NCI-H526 treated with DMSO at 0.1 percent for 48 hours (cell line): ENCODE results near the gene GLB1L.
"Not testable (repeated sequence)": the region's sequence is repeated elsewhere in the genome, so short reads cannot be mapped to it uniquely, and the experiment has no call there.

Experiments
- DNase-seq: peaks from one replicate; lab custom pipeline; 2025; lab: John Stamatoyannopoulos, UW

The GLB1L gene

DNA sequence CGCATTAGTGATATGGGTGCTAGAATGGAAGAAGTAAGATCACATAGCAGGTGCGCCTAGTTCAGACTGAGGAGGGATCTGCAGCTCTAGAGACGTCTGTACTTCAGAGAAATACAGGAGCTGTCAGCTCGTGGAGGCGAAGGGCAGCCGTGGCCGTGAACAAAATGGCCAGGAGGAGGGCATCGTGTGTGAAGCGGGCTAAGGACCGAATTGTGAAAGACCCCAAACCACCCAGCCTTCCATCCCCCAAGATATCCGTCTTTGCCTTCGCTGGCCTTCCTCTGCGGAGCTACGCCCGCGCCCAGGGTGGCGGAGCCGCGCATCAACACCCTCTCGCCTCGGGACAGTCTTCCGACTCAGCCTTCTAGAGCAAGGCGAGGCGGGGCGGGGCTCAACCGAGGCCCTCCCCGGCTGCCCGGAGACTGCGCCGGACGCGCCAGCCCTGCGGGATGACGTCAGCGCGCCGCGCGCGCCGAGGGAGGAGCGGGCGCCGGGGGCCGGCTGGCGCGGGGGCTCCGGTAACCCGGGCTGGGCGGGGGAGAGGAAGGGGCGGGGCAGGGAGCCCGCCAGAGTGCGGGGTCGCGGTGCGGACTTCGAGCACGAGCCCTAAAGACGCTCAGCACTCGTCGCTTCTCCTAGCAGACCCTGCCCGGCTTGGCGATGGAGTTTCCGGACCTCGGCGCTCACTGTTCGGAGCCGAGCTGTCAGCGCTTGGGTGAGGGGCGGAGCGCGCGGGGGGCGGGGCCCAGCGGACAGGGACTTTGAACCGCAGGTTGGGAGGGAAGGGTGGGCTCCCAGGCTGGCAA is 38.7 kb downstream of the GLB1L start, which contains the start of gene ZFAND2B:
Gene ZFAND2B (plus strand): TSS at position 455 of the 806 bp plus-strand sequence. CDS start 206 bp downstream, at position 661.
- peak; percentile 82 for DNase-seq

DNA sequence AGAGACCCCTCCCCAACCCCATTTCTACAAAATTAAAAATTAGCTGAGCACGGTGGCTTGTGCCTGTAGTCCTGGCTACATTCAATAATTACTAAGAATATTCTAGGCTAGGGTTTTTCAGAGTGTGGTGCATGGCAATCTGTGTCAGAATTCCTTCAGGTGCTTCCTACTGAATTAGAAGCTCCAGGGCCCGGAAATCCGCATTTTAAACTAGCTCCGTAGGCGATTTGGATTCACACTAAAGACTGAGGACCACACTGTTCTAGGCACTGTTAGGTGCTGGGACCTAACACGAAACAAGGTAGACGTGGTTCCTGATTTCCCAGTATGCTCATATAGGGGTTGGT is 39.3 kb downstream of the GLB1L start:
- DNase-seq = no peak

DNA sequence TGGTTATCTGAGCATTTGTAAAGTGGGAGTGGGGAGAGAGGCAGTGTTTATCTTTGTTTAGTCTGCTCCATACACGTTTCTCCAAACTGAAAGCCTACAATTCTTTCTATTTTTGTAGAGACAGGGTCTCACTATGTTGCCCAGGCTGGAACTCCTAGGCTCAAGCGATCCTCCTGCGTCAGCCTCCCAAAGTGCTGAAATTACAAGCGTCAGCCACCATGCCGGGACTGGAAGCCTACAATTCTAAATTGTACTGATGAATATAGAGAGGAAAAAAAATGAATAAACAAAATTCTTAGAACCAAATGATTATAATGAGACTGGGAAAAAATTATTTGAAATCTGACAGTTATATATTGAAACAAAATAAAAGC is 40.1 kb downstream of the GLB1L start:
- DNase-seq = no peak

DNA sequence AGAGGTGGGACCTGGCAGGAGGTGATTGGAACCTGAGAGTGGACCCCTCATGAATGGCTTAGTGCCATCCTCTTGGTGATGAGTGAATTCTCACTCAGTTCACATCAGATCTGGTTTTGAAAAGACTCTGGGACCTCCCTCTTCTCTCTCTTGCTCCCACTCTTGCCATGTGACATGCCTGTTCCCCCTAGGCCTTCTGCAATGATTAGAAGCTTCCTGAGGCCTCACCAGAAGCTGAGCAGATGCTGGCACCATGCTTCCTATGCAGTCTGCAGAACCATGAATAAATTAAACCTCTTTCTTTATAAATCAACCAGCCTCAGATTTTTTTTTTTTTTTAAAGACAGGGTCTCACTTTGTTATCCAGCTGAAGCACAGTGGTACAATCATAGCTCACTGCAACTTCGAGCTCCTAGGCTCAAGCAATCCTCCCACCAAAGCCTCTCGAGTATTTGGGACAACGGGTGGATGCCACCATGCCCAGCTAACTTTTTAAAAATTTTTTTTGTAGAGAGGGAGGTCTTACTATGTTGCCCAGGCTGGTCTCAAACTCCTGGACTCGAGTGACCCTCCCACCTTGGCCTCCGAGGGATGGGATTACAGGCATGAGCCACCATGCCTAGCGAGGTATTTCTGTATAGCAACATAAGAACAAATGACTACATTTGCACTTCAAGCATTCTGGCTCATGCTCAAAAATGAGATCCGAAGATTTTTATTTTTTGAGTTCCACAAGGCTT is 40.6 kb downstream of the GLB1L start:
- no peak for DNase-seq

DNA sequence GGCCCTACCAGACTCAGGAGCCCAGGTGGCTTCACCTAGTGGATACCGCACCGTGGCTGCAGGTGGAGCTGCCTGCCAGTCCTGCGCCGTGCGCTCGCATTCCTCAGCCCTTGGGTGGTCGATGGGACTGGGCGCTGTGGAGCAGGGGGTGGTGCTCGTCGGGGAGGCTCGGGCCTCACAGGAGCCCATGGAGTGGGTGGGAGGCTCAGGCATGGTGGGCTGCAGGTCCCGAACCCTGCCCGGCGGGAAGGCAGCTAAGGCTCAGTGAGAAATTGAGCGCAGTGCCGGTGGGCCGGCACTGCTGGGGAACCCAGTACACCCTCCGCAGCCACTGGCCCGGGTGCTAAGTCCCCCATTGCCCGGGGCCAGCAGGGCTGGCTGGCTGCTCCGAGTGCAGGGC is 43.9 kb downstream of the GLB1L start:
- DNase-seq = not testable (repeated sequence)

DNA sequence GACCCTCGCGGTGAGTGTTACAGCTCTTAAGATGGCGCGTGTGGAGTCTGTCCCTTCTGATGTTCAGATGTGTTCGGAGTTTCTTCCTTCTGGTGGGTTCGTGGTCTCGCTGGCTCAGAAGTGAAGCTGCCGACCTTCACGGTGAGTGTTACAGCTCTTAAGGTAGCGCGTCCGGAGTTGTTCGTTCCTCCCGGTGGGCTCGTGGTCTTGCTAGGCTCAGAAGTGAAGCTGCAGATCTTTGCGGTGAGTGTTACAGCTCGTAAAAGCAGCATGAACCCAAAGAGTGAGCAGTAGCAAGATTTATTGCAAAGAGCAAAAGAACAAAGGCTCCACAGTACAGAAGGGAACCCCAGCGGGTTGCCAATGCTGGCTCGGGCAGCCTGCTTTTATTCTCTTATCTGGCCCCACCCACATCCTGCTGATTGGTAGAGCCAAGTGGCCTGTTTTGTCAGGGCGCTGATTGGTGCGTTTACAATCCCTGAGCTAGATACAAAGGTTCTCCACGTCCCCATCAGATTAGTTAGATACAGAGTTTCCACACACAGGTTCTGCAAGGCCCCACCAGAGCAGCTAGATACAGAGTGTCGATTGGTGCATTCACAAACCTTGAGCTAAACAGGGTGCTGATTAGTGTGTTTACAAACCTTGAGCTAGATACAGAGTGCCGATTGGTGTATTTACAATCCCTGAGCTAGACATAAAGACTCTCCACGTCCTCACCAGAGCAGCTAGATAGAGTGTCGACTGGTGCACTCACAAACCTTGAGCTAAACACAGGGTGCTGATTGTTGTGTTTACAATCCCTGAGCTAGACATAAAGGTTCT is 44.5 kb downstream of the GLB1L start:
- peak; percentile 29 for DNase-seq

DNA sequence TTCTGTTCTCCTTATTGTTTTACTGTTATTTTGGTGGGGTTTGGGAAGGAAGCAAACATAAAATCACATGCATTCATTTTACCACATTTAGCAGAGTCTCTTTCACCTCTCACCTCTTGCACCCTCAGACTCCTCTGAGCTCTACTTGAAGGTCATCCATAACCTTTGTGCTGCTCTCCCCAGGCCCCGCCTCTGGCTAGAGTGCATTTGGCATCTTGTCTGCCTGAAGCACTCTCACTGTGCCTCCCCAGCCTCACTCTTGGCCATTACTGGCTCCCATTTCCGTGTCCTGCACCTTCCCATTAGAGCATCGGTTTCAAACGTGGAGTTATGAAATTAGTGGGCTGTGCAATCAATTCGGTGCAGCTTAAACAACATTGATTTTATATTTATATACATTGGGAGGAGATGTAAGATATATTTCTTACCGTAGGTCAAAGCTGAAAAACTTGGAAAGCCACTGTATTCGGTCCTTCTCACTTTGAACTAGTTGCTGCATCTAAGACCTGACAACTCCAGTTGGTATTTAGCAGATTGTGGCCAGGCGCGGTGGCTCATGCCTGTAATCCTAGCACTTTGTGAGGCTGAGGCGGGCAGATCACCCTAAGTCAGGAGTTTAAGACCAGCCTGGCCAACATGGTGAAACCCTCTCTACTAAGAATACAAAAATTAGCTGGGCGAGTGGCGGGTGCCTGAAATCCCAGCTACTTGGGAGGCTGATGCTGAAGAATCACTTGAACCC is 45.6 kb downstream of the GLB1L start:
- DNase-seq = peak; percentile 19

DNA sequence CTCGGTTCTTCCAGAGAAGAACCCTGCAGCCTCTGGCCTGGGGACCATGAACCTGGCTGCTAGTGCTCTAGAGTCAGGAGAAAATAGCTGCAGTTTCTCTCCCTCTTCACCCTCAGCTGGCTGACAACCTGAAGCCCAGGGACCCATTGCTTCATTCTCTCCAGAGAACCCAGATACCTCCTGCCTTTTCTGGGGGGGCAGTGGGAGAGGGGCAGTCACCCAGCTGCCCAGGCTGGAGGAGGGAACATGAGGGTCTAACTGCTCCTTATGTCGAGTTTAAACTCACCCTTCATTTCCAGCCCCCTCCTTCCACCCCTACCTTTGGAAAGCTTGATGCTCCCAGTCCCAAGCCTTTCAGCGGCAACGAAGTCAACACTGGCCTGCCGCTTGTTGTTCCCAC is 46.3 kb downstream of the GLB1L start:
- no peak for DNase-seq

DNA sequence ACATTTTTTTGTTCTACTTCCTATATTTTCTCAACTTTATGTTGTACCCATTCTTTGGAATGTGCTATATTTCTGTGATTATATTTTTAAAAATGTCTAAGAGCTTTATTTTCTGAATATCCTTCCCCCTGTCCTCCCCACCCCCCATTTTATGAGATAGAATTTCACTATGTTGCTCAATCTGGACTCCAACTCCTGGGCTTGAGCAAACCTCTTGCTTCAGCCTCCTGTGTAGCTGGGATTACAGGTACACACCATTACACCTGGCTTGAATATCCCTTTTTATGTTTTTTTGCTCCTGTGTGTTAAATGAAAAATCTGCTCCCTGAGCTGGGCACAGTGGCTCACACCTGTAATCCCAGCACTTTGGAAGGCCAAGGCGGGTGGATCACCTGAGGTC is 47.9 kb downstream of the GLB1L start:
- no peak for DNase-seq

DNA sequence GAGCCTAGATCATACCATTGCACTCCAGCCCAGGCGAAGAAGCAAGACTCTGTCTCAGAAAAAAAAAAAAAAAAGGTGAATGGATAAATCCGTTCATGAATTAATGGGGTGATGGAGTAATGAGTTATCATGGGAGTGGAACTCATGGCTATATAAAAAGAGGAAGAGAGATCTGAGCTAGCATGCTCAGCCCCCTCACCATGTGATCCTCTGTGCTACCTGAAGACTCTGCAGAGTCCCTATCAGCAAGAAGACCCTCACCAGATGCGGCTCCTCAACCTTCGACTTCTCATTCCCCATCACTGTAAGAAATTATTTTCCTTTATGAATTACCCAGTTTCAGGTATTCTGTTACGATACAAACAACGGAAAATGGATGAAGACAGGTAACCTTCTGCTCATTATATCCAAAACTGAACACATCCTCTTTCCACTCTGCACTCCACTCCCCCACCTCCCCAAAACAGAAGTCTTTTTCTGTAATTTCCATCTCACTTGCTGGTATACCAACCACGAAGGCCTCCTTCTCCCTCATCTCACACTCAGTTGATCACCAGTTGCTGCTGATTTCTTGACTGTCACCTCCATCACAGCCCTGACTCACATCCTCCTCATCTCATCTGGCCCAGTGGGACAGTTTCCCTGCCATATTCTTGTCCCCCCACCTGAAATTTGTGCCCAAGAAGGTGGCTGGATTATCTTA is 58.3 kb downstream of the GLB1L start:
- DNase-seq = no peak
